Measurements from ENCODE around the gene CUL2. TPM values are rescaled to one million over a fixed set of nuclear protein-coding genes. Genes with fewer than 3 reads are reported as not detected.
"Not testable (repeated sequence)": the region's sequence is repeated elsewhere in the genome, so short reads cannot be mapped to it uniquely, and the experiment has no call there.

CUL2 gene
- total RNA-seq, 1 donor from 2014 or later, result 25.6 TPM

- no peak for DNase-seq
Measured at GRCh38 chr10:35079763-35080162, 10.4 kb downstream of the CUL2 start.

- no peak for DNase-seq
Measured at GRCh38 chr10:35079265-35079664, 10.9 kb downstream of the CUL2 start.

- DNase-seq, result no peak
Measured at GRCh38 chr10:35075228-35075627, 14.9 kb downstream of the CUL2 start.

- DNase-seq, result no peak
Measured at GRCh38 chr10:35074266-35074665, 15.9 kb downstream of the CUL2 start.

GRCh38 chr10:35070521-35070920 is 19.6 kb downstream of the CUL2 start:
- no peak for DNase-seq

GRCh38 chr10:35063837-35064454 is 26.2 kb downstream of the CUL2 start:
- no peak for DNase-seq

- DNase-seq, result no peak
Measured at GRCh38 chr10:35059481-35059880, 30.7 kb downstream of the CUL2 start.

GRCh38 chr10:35058686-35059085 is 31.5 kb downstream of the CUL2 start:
- DNase-seq, result no peak

GRCh38 chr10:35058134-35058533 is 32.0 kb downstream of the CUL2 start:
- no peak for DNase-seq

- DNase-seq, result no peak
Measured at GRCh38 chr10:35056686-35057085, 33.5 kb downstream of the CUL2 start.

GRCh38 chr10:35056133-35056532 is 34.0 kb downstream of the CUL2 start:
- no peak for DNase-seq

- peak; percentile 35 for DNase-seq
Measured at GRCh38 chr10:35050568-35050967, 39.6 kb downstream of the CUL2 start.

- no peak for DNase-seq
Measured at GRCh38 chr10:35046074-35046473, 44.1 kb downstream of the CUL2 start.

GRCh38 chr10:35045275-35045674 is 44.9 kb downstream of the CUL2 start:
- not testable (repeated sequence) for DNase-seq

- no peak for DNase-seq
Measured at GRCh38 chr10:35043796-35044344, 46.3 kb downstream of the CUL2 start.

GRCh38 chr10:35042783-35043182 is 47.4 kb downstream of the CUL2 start:
- DNase-seq, result no peak

- no peak for DNase-seq
Measured at GRCh38 chr10:35041502-35041879, 48.6 kb downstream of the CUL2 start.

- no peak for DNase-seq
Measured at GRCh38 chr10:35040760-35041501, 49.2 kb downstream of the CUL2 start.

- no peak for DNase-seq
Measured at GRCh38 chr10:35037104-35037503, 53.0 kb downstream of the CUL2 start.

- DNase-seq, result no peak
Measured at GRCh38 chr10:35035606-35036005, 54.5 kb downstream of the CUL2 start.

GRCh38 chr10:35027567-35027966 is 62.6 kb downstream of the CUL2 start:
- DNase-seq, result peak; percentile 16

GRCh38 chr10:35025916-35026315 is 64.2 kb downstream of the CUL2 start:
- no peak for DNase-seq

- no peak for DNase-seq
Measured at GRCh38 chr10:35020481-35020880, 69.7 kb downstream of the CUL2 start.

Measured in skin of body (tissue), 2 donors.